H1 (cell line): ENCODE results near the gene FBXL17. TPM values are rescaled to one million over a fixed set of nuclear protein-coding genes. Genes with fewer than 3 reads are reported as not detected.

Source experiments
- CTCF ChIA-PET: fragments of 300-600 bp; sonication (Branson Sonifier 250); formaldehyde crosslinking; loops from one replicate; lab custom pipeline; 2021; ENCODE audit not compliant: partially characterized antibody; lab: Charles Lee
- POLR2A ChIA-PET: fragments of 300-600 bp; sonication (Branson Sonifier 250); formaldehyde crosslinking; loops from one replicate; lab custom pipeline; 2021; ENCODE audit warnings: inconsistent platforms; ENCODE audit not compliant: partially characterized antibody; lab: Charles Lee
- DNase-seq, 2 experiments: peaks; one replicate each; pipeline versions ENCODE4 v3.0.0 to v3.0.0-alpha.2; 2010 to 2022; ENCODE audit warnings: low spot score in 2 of 2, low read depth in 1 of 2, mixed read lengths in 1 of 2
- FAIRE-seq: peaks from 2 replicates; lab custom pipeline; 2011; peaks lifted over from hg19 to GRCh38; lab: Jason Lieb, UNC
- H2AFZ ChIP-seq: 2 replicates; pipeline ENCODE4 v1.8.1; 2012; ENCODE audit warnings: low read length, inconsistent platforms
- H2AK5ac ChIP-seq: 2 replicates; pipeline ENCODE4 v1.6.1; 2013; ENCODE audit warnings: low read depth, low read length
- H2BK120ac ChIP-seq: replicated peaks from 2 replicates; pipeline ENCODE3; 2013; ENCODE audit warnings: low read depth, low read length, inconsistent platforms
- H2BK12ac ChIP-seq: 2 replicates; pipeline ENCODE4 v1.6.1; 2013; ENCODE audit warnings: low read depth, low read length
- H2BK15ac ChIP-seq: 2 replicates; pipeline ENCODE4 v1.6.1; 2013; ENCODE audit warnings: low read length
- H2BK20ac ChIP-seq: 2 replicates; pipeline ENCODE4 v1.6.1; 2013; ENCODE audit warnings: low read length
- H2BK5ac ChIP-seq: 2 replicates; pipeline ENCODE4 v1.6.1; 2013; ENCODE audit warnings: low read depth, low read length
- H3K14ac ChIP-seq: 2 replicates; pipeline ENCODE4 v1.6.1; 2013; ENCODE audit warnings: inconsistent platforms; ENCODE audit not compliant: insufficient read length
- H3K18ac ChIP-seq: 2 replicates; pipeline ENCODE4 v1.6.1; 2013; ENCODE audit warnings: low read length; ENCODE audit errors: extremely low read depth
- H3K23ac ChIP-seq: 2 replicates; pipeline ENCODE4 v1.6.1; 2013; ENCODE audit warnings: inconsistent platforms; ENCODE audit not compliant: insufficient read length
- H3K23me2 ChIP-seq: 2 replicates; pipeline ENCODE4 v1.6.1; 2013; ENCODE audit warnings: low read depth, low read length
- H3K27ac ChIP-seq: 2 replicates; pipeline ENCODE4 v1.6.1; 2011; ENCODE audit warnings: low read depth, low read length, inconsistent platforms
- H3K27me3 ChIP-seq, 4 experiments: replicated peaks in 1 of 4; 1 replicate in 1 of 4; 2 replicates in 3 of 4; pipeline versions ENCODE4 v1.6.1 to v1.8.1; 2011 to 2013; ENCODE audit warnings: low read length in 3 of 4, mild to moderate bottlenecking in 3 of 4, inconsistent platforms in 2 of 4, mixed read lengths in 2 of 4, moderate library complexity in 1 of 4; ENCODE audit not compliant: control insufficient read depth in 3 of 4, insufficient read depth in 3 of 4; ENCODE audit errors: extremely low read depth in 1 of 4
- H3K36me3 ChIP-seq, 4 experiments: 2 replicates each; pipeline versions ENCODE4 v1.6.1 to v1.8.1; 2011 to 2013; ENCODE audit warnings: mild to moderate bottlenecking in 4 of 4, low read length in 3 of 4, moderate library complexity in 2 of 4, control low read depth in 1 of 4, inconsistent platforms in 1 of 4; ENCODE audit not compliant: insufficient read depth in 4 of 4, control insufficient read depth in 2 of 4
- H3K4ac ChIP-seq: replicated peaks from 2 replicates; pipeline ENCODE3; 2013; ENCODE audit warnings: low read length, low read depth, mixed read lengths, inconsistent platforms; ENCODE audit not compliant: insufficient read length
- H3K4me1 ChIP-seq, 4 experiments: replicated peaks in 1 of 4; 1 replicate in 1 of 4; 2 replicates in 3 of 4; pipeline versions ENCODE4 v1.6.1 to v1.8.1; 2011 to 2013; ENCODE audit warnings: low read length in 3 of 4, inconsistent platforms in 2 of 4, mixed read lengths in 1 of 4; ENCODE audit not compliant: insufficient read depth in 4 of 4, control insufficient read depth in 3 of 4
- H3K4me2 ChIP-seq, 2 experiments: 2 replicates each; pipeline versions ENCODE4 v1.6.1 to v1.8.1; 2011 to 2013; ENCODE audit warnings: low read depth in 2 of 2, low read length in 2 of 2, control low read depth in 1 of 2, inconsistent platforms in 1 of 2, mild to moderate bottlenecking in 1 of 2; ENCODE audit not compliant: insufficient read depth in 1 of 2
- H3K4me3 ChIP-seq, 4 experiments: fragments of 200-600, 300-600 bp in 1 of 4; sonication (generic), shearing (Covaris generic), sonication (Bioruptor Twin) in 1 of 4; 2 replicates each; pipeline versions ENCODE4 v1.5.1 to v1.8.1; 2011 to 2016; ENCODE audit warnings: low read length in 4 of 4, low read depth in 3 of 4, control low read depth in 2 of 4, inconsistent platforms in 2 of 4, mild to moderate bottlenecking in 2 of 4, mixed read lengths in 1 of 4, moderate library complexity in 1 of 4; ENCODE audit not compliant: insufficient read depth in 2 of 4; ENCODE audit errors: extremely low read depth in 1 of 4
- H3K56ac ChIP-seq: replicated peaks from 2 replicates; pipeline ENCODE3; 2013; ENCODE audit warnings: low read depth, mild to moderate bottlenecking, mixed read lengths, low read length, inconsistent platforms; ENCODE audit not compliant: insufficient read length
- H3K79me1 ChIP-seq: 2 replicates; pipeline ENCODE4 v1.6.1; 2013; ENCODE audit warnings: low read depth, low read length, control low read depth
- H3K79me2 ChIP-seq, 2 experiments: 2 replicates each; pipeline versions ENCODE4 v1.6.1 to v1.8.1; 2012 to 2013; ENCODE audit warnings: low read length in 2 of 2, mild to moderate bottlenecking in 2 of 2, inconsistent platforms in 1 of 2; ENCODE audit not compliant: insufficient read depth in 2 of 2, control insufficient read depth in 1 of 2
- H3K9ac ChIP-seq, 4 experiments: replicated peaks in 1 of 4; 1 replicate in 1 of 4; 2 replicates in 3 of 4; pipeline versions ENCODE4 v1.6.1 to v1.8.1; 2011 to 2013; ENCODE audit warnings: low read depth in 3 of 4, low read length in 3 of 4, control low read depth in 2 of 4, mild to moderate bottlenecking in 2 of 4, moderate library complexity in 2 of 4, inconsistent platforms in 1 of 4; ENCODE audit errors: extremely low read depth in 1 of 4
- H3K9me3 ChIP-seq, 2 experiments: 2 replicates each; pipeline versions ENCODE4 v1.6.1 to v1.8.1; 2012 to 2013; ENCODE audit warnings: mild to moderate bottlenecking in 2 of 2, moderate library complexity in 2 of 2, control low read depth in 1 of 2, inconsistent platforms in 1 of 2, low read depth in 1 of 2, low read length in 1 of 2, mixed read lengths in 1 of 2; ENCODE audit not compliant: insufficient read depth in 2 of 2
- H4K20me1 ChIP-seq, 2 experiments: replicated peaks in 1 of 2; 2 replicates each; pipeline versions ENCODE3 to v1.8.1; 2011 to 2013; ENCODE audit warnings: inconsistent platforms in 2 of 2, low read length in 2 of 2, mild to moderate bottlenecking in 1 of 2; ENCODE audit not compliant: insufficient read depth in 2 of 2, control insufficient read depth in 1 of 2
- H4K5ac ChIP-seq: 2 replicates; pipeline ENCODE4 v1.6.1; 2013; ENCODE audit warnings: low read length, low read depth, mixed read lengths, inconsistent platforms; ENCODE audit not compliant: insufficient read length
- H4K8ac ChIP-seq: 2 replicates; pipeline ENCODE4 v1.8.0; 2013; ENCODE audit warnings: mild to moderate bottlenecking, moderate library complexity, low read length, inconsistent platforms; ENCODE audit not compliant: insufficient read depth; ENCODE audit errors: extremely low read depth
- H4K91ac ChIP-seq: replicated peaks from 2 replicates; pipeline ENCODE3; 2013; ENCODE audit warnings: low read length, mixed read lengths, inconsistent platforms; ENCODE audit not compliant: insufficient read length
- BCL11A ChIP-seq, 2 experiments: IDR thresholded peaks; one replicate each; pipeline ENCODE4 v1.6.1; 2011; ENCODE audit warnings: low read depth in 2 of 2, low read length in 2 of 2, mild to moderate bottlenecking in 2 of 2
- CBX5 ChIP-seq: fragments of 300-800, 300-1000 bp; sonication (generic); IDR thresholded peaks from 2 replicates; pipeline ENCODE4 v1.7.1; 2016; ENCODE audit warnings: antibody characterized with exemption, low read length, low read depth
- EGR1 ChIP-seq: IDR thresholded peaks from 2 replicates; pipeline ENCODE4 v1.6.1; 2011; ENCODE audit warnings: low read depth, low read length, borderline replicate concordance
- FOSL1 ChIP-seq: IDR thresholded peaks from 2 replicates; pipeline ENCODE4 v1.6.1; 2011; ENCODE audit warnings: mild to moderate bottlenecking, low read depth, low read length, moderate library complexity; ENCODE audit not compliant: insufficient read depth
- GABPA ChIP-seq: IDR thresholded peaks from 2 replicates; pipeline ENCODE4 v1.6.1; 2011; ENCODE audit warnings: mild to moderate bottlenecking, low read length, moderate library complexity, borderline replicate concordance; ENCODE audit not compliant: insufficient read depth
- HDAC6 ChIP-seq: IDR thresholded peaks from one replicate; pipeline ENCODE4 v1.7.1; 2012; ENCODE audit warnings: low read depth, mild to moderate bottlenecking, inconsistent platforms, low read length, moderate library complexity
- KDM1A ChIP-seq: fragments of 200-600, 300-600 bp; sonication (generic); IDR thresholded peaks from 2 replicates; pipeline ENCODE4 v1.7.1; 2016; ENCODE audit warnings: mild to moderate bottlenecking, low read length, borderline replicate concordance
- NRF1 ChIP-seq: IDR thresholded peaks from 2 replicates; pipeline ENCODE4 v1.6.1; 2011; ENCODE audit warnings: mild to moderate bottlenecking, low read depth, low read length, improper control_type of control experiment
- RBBP5 ChIP-seq: IDR thresholded peaks from 2 replicates; pipeline ENCODE4 v1.7.1; 2012; ENCODE audit warnings: low read depth, mild to moderate bottlenecking, inconsistent platforms, low read length, moderate library complexity, borderline replicate concordance
- RNF2 ChIP-seq: fragments of 200-900, 300-1000 bp; sonication (generic); IDR thresholded peaks from 2 replicates; pipeline ENCODE4 v1.7.1; 2016; ENCODE audit warnings: borderline replicate concordance, low read depth, mild to moderate bottlenecking, antibody characterized with exemption, low read length; ENCODE audit not compliant: poor library complexity, severe bottlenecking; ENCODE audit errors: missing control alignments
- SIN3A ChIP-seq, 2 experiments: IDR thresholded peaks in 1 of 2; conservative IDR thresholded peaks in 1 of 2; 2 replicates each; pipeline ENCODE4 v1.6.1; 2011 to 2012; ENCODE audit warnings: low read length in 2 of 2, improper control_type of control experiment in 1 of 2, low read depth in 1 of 2, mild to moderate bottlenecking in 1 of 2
- WGBS, 2 experiments: shearing (Covaris generic) in 1 of 2; methylation state at CpG; one replicate each; pipeline versions ENCODE4 v1.1.6 to v1.1.7; 2013 to 2015; ENCODE audit warnings: low lambda C conversion rate in 2 of 2, mixed read lengths in 2 of 2, inconsistent platforms in 1 of 2, low coverage in 1 of 2, missing lambda C conversion rate in 1 of 2; ENCODE audit not compliant: insufficient replicate concordance in 2 of 2, insufficient coverage in 1 of 2, insufficient read length in 1 of 2; ENCODE audit errors: extremely low coverage in 1 of 2, missing lambda C conversion rate in 1 of 2; 5-methylcytosine and 5-hydroxymethylcytosine counted together
- polyA plus RNA-seq, 7 experiments: library from polyadenylated mRNA; depleted of rRNA in 3 of 7; stranded (reverse) in 5 of 7; unstranded in 2 of 7; fragments of >200 nt in 5 of 7; fragments of 200-250 nt in 2 of 7; gene quantifications; 1 replicate in 5 of 7; 2 replicates in 1 of 7; 4 replicates in 1 of 7; pipeline versions ENCODE4 v1.2.1 to v1.2.3, GENCODE V29; 2011 to 2013; ENCODE audit warnings: missing spikeins in 2 of 7, mixed read lengths in 2 of 7
- total RNA-seq: library from RNA; stranded (reverse); fragmentation: NEBNext Ultra II Directional; extraction: Animal tissue kit (Norgen Biotek cat#: 25700); gene quantifications from 2 replicates; pipeline ENCODE4 v1.2.1, GENCODE V29; 2021

FBXL17 gene
- total and polyA plus RNA-seq, 2 of the 8 experiments (the other 6 are each of a cell fraction or from before 2014, with no cell fraction given), result 0.35 to 4.3 TPM

- Histone ChIP-seq H2BK120ac (no peak overlapping the region), H3K27me3 (no peaks in the 10 kb centered on the region), H2AK5ac (no peak overlapping the region), H3K23ac (no peak overlapping the region), H4K91ac (no peak overlapping the region), H2BK20ac (no peak overlapping the region), H3K9ac (no peak overlapping the region), H3K36me3 (no peaks in the 10 kb centered on the region), H3K18ac (no peak overlapping the region), H3K23me2 (no peaks in the 10 kb centered on the region), H3K79me1 (no peaks in the 10 kb centered on the region), H2BK15ac (no peak overlapping the region), H3K9me3 (no peaks in the 10 kb centered on the region), H3K4me2 (no peak overlapping the region), H4K20me1 (no peaks in the 10 kb centered on the region), H3K27ac (no peak overlapping the region), H2BK5ac (no peak overlapping the region), H4K5ac (no peak overlapping the region), H2BK12ac (no peak overlapping the region), H2AFZ (no peak overlapping the region), H3K79me2 (no peaks in the 10 kb centered on the region), H3K4me1 (no peaks in the 10 kb centered on the region; a peak in 2 of 7 replicates), H3K56ac (no peak overlapping the region), H3K4me3 (no peak overlapping the region), H4K8ac (no peak overlapping the region), H3K4ac (no peak overlapping the region), H3K14ac (no peak overlapping the region)
- POLR2A ChIA-PET, result no interaction called here
- CTCF ChIA-PET, result interaction anchor here (1.4 to 1.5 kb wide), 2 partner anchors 9 to 191 kb away, joined by 3 read pairs; no protein-coding TSS in a partner anchor
- no peak for FAIRE-seq
- 98% methylated on average over 2 of the region's 2 CpGs; no CpG with 5 or more reads in 1 of the 2 experiments for WGBS, 2 experiments
- no peak for DNase-seq
- TF ChIP-seq NRF1 (no peak), RBBP5 (no peak), HDAC6 (no peak), RNF2 (no peak), EGR1 (no peak), FOSL1 (no peak), KDM1A (no peak), CBX5 (no peak), SIN3A (conservative IDR thresholded peaks at IDR 0.05 in 1 of 2, IDR thresholded peaks at IDR 0.05 in 1 of 2; ENCODE audit: low read depth in 1 of 2, low read length in 2 of 2) (no peak), GABPA (no peak), BCL11A (IDR thresholded peaks at IDR 0.05; ENCODE audit: low read depth in 2 of 2, low read length in 2 of 2) (no peak)
Observed at GRCh38 chr5:107867266-107867665, 514.6 kb downstream of the FBXL17 start.
